AG20443 (cell line): ENCODE results near the gene KIR2DL4.
"Not testable (repeated sequence)": the region's sequence is repeated elsewhere in the genome, so short reads cannot be mapped to it uniquely, and the experiment has no call there.

Source experiments
- DNase-seq: peaks from one replicate; pipeline ENCODE4 v3.0.0; 2012; ENCODE audit warnings: low spot score, mixed read lengths

KIR2DL4 gene

DNA sequence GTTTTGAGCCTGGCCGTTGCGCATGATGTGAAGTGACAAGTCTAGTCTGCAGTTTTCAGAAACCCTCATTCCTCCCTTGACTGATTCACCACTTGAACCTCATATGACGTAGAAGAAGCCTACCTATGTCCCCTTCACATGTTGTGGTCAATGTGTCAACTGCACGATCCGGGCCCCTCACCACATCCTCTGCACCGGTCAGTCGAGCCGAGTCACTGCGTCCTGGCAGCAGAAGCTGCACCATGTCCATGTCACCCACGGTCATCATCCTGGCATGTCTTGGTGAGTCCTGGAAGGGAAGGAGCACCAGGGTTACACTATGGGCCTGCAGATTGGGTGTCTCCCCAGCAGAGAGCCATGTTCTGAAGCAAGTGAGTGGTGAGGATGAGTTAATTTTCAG, at the start of gene KIR2DL4:
KIR2DL4 (plus strand) TSS at position 201 of the 400 bp plus-strand sequence; CDS start at position 243, 42 bp downstream.
- no peak for DNase-seq

DNA sequence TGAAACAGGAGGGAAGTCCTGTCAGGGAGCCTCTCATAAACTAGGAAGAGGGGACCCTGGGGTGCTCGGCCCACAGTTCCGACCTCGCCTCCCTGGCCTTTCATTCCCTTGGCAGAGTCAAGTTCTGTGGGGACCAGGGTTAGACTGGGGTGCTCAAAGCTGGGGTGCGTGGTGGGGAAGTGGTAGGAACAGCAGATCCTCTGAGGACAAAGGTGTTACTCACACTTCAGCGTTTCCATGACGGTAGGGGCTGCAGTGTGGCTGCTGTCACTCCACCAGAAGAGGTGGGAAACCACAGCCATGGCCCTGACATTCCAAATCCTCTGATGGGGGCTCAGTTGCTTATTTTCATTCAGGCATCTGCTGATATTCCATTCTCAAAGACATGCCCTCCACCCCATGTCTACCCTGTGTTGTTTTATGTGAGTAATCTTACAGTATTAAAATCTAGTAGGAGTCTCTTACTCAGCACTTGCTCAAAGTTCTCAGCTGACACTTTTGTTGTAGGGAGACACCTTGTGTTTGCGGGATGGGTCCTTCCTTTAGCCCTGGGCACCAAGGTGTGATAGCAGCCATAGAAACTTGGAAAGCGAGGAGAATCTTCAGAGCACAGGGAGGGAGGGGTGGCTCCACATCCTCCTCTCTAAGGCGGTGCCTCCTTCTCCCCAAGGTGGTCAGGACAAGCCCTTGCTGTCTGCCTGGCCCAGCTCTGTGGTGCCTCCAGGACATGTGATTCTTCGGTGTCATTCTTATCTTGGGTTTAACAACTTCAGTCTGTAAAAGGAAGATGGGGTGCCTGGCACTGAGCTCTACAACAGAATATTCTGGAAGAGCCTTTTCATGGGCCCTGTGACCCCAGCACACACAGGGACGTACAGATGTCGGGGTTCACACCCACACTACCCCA, 47.0 kb upstream of the KIR2DL4 start:
- DNase-seq = not testable (repeated sequence)

DNA sequence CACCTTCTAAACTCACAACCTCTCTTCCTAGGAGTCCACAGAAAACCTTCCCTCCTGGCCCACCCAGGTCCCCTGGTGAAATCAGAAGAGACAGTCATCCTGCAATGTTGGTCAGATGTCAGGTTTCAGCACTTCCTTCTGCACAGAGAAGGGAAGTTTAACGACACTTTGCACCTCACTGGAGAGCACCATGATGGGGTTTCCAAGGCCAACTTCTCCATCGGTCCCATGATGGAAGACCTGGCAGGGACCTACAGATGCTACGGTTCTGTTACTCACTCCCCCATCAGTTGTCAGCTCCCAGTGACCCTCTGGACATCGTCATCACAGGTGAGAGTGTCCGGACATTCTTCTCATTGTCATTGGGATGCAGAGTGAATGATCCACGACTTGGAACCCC, 44.8 kb upstream of the KIR2DL4 start:
- DNase-seq = not testable (repeated sequence)

DNA sequence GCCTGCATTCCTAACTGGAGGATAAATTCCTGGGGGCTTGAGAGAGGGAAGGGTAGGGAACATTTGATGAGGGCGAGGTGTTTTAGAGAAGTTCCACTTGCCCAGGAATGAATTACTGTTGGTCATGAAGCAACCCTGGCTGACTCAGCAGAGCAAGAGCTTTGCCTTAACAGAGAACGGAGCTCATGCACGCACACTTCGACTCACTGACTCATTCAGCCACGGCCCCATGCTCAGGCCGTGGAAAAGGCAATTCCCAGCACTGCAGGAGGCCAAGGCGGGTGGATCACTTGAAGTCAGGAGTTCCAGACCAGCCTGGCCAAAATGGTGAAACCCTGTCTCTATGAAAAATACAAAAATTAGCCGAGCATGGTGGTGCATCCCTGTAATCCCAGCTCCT, 39.2 kb upstream of the KIR2DL4 start:
- DNase-seq = not testable (repeated sequence)

DNA sequence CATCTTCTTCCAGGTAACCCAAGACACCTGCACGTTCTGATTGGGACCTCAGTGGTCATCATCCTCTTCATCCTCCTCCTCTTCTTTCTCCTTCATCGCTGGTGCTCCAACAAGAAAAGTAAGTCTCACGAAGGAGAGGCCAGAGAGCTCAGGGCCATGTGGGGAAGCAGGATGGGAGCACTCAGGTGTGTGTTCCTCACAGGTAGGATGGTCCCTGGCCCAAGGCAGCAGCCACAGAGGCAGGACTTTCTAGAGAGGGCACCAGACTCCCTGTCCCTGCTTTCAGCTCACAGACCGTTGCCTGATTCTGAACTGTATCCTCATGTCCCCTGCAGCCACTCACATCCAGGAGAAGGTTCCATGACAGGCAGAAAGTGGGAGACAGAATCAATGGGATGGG, 36.9 kb upstream of the KIR2DL4 start:
- not testable (repeated sequence) for DNase-seq

DNA sequence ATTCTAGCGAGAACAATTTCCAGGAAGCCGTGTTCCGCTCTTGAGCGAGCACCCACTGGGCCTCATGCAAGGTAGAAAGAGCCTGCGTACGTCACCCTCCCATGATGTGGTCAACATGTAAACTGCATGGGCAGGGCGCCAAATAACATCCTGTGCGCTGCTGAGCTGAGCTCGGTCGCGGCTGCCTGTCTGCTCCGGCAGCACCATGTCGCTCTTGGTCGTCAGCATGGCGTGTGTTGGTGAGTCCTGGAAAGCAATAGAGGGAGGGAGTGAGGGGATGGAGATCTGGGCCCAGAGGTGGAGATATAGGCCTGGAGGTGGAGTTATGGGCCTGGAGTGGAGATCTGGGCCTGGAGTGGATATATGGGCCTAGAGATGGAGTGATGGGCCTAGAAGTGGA, 33.8 kb upstream of the KIR2DL4 start, which contains the start of gene KIR2DL1:
KIR2DL1 (plus strand) TSS at position 148 of the 400 bp plus-strand sequence; CDS start at position 206, 58 bp downstream.
- DNase-seq = not testable (repeated sequence)

DNA sequence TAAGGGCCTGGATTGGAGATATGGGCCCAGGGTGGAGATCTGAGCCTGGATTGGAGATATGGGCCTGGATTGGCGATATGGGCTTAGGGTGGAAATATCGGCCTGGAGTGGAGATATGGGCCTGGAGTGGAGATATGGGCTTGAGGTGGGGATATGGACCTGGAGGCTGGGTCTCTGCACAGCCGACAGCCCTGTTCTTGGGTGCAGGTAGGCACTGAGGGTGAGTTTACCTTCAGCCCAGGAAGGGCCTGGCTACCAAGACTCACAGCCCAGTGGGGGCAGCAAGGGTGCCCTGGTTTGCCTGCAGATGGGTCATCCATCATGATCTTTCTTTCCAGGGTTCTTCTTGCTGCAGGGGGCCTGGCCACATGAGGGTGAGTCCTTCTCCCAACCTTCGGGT, 32.9 kb upstream of the KIR2DL4 start:
- DNase-seq = not testable (repeated sequence)

DNA sequence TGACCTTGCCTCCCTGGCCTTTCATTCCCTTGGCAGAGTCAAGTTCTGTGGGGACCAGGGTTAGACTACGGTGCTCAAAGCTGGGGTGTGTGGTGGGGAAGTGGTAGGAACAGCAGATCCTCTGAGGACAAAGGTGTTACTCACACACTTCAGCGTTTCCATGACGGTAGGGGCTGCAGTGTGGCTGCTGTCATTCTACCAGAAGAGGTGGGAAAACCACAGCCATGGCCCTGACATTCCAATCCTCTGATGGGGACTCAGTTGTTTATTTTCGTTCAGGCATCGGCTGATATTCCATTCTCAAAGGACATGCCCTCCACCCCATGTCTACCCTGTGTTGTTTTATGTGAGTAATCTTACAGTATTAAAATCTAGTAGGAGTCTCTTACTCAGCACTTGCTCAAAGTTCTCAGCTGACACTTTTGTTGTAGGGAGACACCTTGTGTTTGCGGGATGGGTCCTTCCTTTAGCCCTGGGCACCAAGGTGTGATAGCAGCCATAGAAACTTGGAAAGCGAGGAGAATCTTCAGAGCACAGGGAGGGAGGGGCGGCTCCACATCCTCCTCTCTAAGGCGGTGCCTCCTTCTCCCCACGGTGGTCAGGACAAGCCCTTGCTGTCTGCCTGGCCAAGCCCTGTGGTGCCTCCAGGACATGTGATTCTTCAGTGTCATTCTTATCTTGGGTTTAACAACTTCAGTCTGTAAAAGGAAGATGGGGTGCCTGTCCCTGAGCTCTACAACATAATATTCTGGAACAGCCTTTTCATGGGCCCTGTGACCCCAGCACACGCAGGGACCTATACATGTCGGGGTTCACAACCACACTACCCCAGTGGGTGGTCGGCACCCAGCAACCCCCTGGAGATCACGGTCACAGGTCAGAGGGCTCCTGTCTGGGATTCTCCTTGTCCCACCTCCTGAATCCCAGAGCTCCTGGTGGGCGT, 32.1 kb upstream of the KIR2DL4 start:
- DNase-seq = not testable (repeated sequence)

DNA sequence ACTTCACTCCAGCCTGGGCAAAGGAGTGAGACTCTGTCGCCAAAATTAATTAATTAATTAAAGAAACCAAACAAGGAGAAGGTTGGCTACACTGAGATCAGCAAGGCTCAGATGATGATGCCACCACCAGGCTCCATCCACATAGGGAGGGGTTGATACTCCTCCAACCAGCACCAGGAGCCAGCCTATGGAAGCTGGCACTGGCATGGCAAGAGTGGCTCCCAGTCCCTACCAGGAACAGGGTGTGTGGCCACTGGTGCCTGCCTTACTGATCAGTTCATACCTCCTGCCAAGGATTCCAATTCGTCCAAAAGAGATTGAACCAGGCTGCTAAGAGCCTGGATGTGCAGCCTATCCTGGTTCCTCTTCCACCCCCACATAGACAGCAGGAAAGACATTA, 30.7 kb upstream of the KIR2DL4 start:
- not testable (repeated sequence) for DNase-seq

DNA sequence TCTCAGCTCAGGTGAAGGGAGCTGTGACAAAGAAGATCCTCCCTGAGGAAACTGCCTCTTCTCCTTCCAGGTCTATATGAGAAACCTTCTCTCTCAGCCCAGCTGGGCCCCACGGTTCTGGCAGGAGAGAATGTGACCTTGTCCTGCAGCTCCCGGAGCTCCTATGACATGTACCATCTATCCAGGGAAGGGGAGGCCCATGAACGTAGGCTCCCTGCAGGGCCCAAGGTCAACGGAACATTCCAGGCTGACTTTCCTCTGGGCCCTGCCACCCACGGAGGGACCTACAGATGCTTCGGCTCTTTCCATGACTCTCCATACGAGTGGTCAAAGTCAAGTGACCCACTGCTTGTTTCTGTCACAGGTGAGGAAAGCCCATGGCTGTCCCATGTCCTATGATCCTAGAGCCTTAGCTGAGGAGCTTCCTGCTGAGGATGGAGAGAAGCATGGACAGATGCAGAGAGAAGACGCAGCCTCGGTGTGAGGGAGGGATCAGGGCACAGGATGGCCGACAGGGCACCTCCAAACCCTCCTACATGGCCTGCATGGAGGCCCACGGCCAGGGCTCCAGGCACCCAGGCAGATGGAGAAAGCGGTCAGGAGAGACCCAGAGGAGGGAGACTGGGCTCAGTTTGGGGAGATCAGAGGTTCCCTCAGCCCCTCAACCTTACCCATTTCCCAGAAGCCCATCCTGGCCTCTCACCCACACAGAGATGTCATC, 28.2 kb upstream of the KIR2DL4 start:
- DNase-seq = not testable (repeated sequence)

DNA sequence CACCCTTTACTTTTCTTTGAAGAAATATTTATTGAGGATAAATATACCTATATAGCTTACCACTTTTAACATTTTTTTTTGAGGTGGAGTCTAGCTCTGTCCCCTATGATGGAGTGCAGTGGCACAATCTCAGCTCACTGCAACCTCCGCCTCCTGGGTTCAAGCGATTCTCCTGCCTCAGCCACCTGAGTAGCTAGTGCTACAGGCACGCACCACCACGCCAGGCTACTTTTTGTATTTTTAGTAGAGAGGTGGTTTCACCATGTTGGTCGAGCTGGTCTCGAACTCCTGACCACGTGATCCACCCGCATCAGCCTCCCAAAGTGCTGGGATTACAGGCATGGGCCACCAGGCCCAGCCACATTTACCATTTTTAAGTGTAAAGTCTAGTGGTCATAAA, 27.6 kb upstream of the KIR2DL4 start:
- not testable (repeated sequence) for DNase-seq

DNA sequence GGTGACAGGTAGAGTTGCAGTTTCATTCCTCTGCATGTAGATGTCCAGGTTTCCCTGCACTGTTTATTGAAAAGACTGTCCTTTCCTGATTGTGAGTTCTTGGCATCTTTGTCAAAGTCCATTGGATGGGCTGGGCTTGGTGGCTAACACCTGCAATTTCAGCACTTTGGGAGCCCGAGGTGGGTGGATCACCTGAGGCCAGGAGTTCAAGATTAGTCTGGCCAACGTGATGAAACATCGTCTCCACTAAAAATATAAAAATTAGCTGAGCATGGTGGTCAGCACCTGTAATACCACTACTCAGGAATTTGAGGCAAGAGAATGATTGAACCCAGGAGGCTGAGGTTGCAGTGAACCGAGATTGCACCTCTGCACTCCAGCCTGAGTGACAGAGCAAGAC, 25.6 kb upstream of the KIR2DL4 start:
- not testable (repeated sequence) for DNase-seq

DNA sequence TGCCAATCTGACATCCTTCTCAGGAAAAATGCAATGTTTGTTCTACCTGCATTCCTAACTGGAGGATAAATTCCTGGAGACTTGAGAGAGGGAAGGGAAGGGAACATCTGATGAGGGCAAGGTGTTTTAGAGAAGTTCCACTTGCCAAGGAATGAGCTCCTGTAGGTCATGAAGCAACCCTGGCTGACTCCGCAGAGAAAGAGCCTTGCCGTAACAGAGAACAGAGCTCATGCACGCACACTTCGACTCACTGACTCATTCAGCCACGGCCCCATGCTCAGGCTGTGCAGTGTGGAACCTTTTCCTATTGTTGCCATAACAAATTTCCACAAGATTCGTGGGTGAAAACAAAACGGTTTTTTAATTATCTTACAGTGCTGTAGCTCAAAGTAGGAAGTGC, 24.5 kb upstream of the KIR2DL4 start:
- not testable (repeated sequence) for DNase-seq

DNA sequence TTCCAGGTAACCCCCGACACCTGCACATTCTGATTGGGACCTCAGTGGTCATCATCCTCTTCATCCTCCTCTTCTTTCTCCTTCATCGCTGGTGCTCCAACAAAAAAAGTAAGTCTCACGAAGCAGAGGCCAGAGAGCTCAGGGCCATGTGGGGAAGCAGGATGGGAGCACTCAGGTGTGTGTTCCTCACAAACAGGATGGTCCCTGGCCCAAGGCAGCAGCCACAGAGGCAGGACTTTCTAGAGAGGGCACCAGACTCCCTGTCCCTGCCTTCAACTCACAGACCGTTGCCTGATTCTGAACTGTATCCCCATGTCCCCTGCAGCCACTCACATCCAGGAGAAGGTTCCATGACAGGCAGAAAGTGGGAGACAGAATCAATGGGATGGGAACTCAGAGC, 20.5 kb upstream of the KIR2DL4 start:
- not testable (repeated sequence) for DNase-seq

DNA sequence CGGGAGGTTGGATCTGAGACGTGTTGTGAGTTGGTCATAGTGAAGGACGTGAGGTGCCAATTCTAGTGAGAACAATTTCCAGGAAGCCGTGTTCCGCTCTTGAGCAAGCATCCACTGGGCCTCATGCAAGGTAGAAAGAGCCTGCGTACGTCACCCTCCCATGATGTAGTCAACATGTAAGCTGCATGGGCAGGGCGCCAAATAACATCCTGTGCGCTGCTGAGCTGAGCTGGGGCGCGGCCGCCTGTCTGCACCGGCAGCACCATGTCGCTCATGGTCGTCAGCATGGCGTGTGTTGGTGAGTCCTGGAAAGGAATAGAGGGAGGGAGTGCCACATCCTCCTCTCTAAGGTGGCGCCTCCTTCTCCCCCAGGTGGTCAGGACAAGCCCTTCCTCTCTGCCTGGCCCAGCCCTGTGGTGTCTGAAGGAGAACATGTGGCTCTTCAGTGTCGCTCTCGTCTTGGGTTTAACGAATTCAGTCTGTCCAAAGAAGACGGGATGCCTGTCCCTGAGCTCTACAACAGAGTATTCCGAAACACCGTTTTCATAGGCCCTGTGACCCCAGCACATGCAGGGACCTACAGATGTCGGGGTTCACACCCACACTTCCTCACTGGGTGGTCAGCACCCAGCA, 17.2 kb upstream of the KIR2DL4 start:
- DNase-seq = not testable (repeated sequence)

DNA sequence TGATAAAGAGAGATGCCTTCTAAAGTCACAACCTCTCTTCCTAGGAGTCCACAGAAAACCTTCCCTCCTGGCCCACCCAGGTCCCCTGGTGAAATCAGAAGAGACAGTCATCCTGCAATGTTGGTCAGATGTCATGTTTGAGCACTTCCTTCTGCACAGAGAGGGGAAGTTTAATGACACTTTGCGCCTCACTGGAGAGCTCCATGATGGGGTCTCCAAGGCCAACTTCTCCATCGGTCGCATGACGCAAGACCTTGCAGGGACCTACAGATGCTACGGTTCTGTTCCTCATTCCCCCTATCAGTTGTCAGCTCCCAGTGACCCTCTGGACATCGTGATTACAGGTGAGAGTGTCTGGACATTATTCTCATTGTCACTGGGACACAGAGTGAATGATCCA, 15.3 kb upstream of the KIR2DL4 start:
- not testable (repeated sequence) for DNase-seq

DNA sequence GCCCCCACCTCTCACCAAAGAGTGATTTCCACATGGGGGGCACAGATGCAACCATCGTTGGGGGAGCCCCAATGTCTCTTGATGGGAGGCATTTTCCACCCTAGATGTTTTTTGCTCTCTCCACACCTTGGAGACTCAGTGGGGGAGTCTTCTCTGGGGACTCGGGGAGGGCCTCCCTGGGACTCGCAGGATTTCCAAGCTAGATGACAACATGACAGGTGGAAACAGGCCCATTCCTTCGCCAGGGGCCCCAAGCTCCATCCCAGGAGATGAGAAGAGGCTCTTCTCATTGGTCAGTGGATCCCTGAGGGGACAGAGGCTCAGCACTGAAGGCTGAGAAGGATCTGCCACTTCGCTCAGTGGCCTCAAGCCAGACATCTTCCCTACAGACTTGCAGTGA, 12.7 kb upstream of the KIR2DL4 start:
- DNase-seq = no peak

DNA sequence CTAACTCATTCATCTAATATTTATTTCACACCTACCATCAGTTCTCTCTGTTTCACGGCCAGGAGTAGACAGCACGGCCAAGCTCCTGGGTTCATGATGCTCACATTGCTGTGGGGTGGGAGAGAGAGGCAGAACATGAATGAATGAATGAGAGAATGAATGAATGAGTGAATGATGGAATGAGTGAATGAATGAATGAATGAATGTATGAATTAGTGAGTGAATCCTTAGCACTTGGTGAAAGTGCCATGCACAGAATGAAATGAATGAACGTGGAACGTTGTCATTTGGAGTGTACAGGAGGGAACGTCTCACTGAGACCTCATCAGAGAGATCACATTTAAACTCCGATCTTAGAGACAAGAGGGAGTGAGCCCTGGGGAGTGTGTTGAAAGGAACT, 11.9 kb upstream of the KIR2DL4 start:
- DNase-seq = no peak

DNA sequence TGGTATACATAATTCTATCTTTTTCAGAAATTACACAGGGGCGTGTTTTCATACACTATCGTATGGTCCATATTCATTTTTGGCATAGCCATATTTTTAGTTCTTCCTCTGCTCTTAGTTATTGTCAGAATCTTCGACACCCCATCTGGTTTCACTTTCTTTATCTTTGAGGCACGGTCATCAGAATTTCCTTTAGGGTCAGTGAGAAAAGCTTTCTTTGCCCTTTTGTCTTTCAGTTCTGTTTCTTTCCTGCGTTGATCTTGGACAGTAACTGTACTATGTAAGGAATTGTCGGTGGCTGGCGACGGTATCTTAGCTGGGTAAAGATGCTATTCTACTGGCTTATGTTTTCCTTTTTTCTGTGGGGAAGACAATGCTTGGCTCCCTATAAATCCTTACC, 10.6 kb upstream of the KIR2DL4 start:
- no peak for DNase-seq

DNA sequence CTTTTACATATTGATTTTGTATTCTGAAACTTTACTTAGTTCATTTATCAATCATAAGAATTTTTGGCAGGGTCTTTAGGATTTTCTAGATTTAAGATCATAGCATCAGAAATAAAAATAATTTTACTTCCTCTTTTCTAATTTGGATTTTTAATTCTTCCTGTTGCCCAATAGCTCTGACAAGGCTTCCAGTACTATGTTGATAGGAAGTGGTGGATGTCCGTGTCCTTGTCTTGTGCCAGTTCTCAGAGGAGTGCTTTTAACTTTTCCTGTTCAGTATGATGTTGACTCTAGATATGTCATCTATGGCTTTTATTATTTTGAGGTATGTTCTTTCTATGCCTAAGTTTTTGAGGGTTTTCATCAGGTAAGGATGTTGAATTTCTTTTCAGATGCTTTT, 7.7 kb upstream of the KIR2DL4 start:
- no peak for DNase-seq

DNA sequence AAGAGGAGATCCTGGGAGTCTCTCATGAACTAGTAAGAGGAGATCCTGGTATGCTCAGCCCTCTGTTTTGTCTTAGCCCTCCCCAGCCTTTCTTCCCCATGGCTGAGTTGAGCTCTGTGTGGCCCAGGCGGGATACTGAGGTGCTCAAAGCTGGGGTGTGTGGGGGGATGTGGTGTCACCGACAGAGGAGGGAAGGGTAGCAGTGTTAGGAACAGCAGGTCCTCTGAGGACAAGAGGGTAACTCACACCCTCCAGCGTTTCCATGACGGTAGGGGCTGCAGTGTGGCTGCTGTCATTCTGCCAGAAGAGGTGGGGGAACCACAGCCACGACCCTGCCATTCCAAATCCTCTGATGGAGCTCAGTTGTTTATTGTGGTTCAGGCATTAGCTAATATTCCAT, 691 bp downstream of the KIR2DL4 start:
- DNase-seq = no peak
